IMR-90 (cell line): ENCODE results near the gene ARHGEF6. TPM values are rescaled to one million over a fixed set of nuclear protein-coding genes. Genes with fewer than 3 reads are reported as not detected.

Experiments used
- ATAC-seq: fragments of 200-7000 bp; cut with Tn5 transposase; 2 replicates; pipeline ENCODE4 v1.9.1; 2020; ENCODE audit warnings: low read depth, mild to moderate bottlenecking, moderate library complexity
- BruUV-seq: library from RNA; stranded (reverse); fragments of 400-500 nt; replicated peaks from 2 replicates; lab custom pipeline; 2021; lab: Mats Ljungman, UMichigan
- CTCF ChIA-PET: fragments of 300-600 bp; formaldehyde crosslinking; extraction: SDS; loops from one replicate; lab custom pipeline; 2021; ENCODE audit warnings: antibody characterized with exemption; lab: Yijun Ruan, JAX
- POLR2A ChIA-PET: fragments of 300-600 bp; sonication (Branson Sonifier 250); formaldehyde crosslinking; loops from one replicate; lab custom pipeline; 2022; ENCODE audit warnings: antibody characterized with exemption; ENCODE audit not compliant: unreplicated experiment; lab: Charles Lee
- DNase-seq: peaks from one replicate; pipeline ENCODE4 v3.0.0; 2013
- H2AFZ ChIP-seq: replicated peaks from 2 replicates; pipeline ENCODE3; 2013; ENCODE audit warnings: low read length, mild to moderate bottlenecking; ENCODE audit not compliant: poor library complexity
- H2AK5ac ChIP-seq: 2 replicates; pipeline ENCODE4 v1.6.1; 2013; ENCODE audit warnings: low read depth, low read length, inconsistent platforms
- H2AK9ac ChIP-seq: replicated peaks from 2 replicates; pipeline ENCODE3; 2013; ENCODE audit warnings: mild to moderate bottlenecking, low read depth, low read length, moderate library complexity; ENCODE audit not compliant: poor library complexity
- H2BK120ac ChIP-seq: 2 replicates; pipeline ENCODE4 v1.6.1; 2013; ENCODE audit warnings: low read depth, low read length, inconsistent platforms
- H2BK15ac ChIP-seq: 3 replicates; pipeline ENCODE4 v1.6.1; 2013; ENCODE audit warnings: low read depth, low read length, inconsistent platforms
- H2BK20ac ChIP-seq: 2 replicates; pipeline ENCODE4 v1.6.1; 2013; ENCODE audit warnings: low read depth, mild to moderate bottlenecking, inconsistent platforms, low read length, moderate library complexity
- H2BK5ac ChIP-seq: 2 replicates; pipeline ENCODE4 v1.6.1; 2013; ENCODE audit warnings: mild to moderate bottlenecking, low read depth, low read length, inconsistent platforms; ENCODE audit not compliant: poor library complexity, severe bottlenecking
- H3K14ac ChIP-seq: replicated peaks from 2 replicates; pipeline ENCODE4 v1.6.1; 2013; ENCODE audit warnings: low read depth, low read length, inconsistent platforms
- H3K18ac ChIP-seq: 2 replicates; pipeline ENCODE4 v1.6.1; 2013; ENCODE audit warnings: low read depth, low read length, control low read depth
- H3K23ac ChIP-seq: 2 replicates; pipeline ENCODE4 v1.6.1; 2013; ENCODE audit warnings: low read depth, low read length, inconsistent platforms
- H3K27ac ChIP-seq: 2 replicates; pipeline ENCODE4 v1.5.1; 2013; ENCODE audit warnings: mild to moderate bottlenecking, control low read depth, low read length; ENCODE audit not compliant: insufficient read depth
- H3K27me3 ChIP-seq: 2 replicates; pipeline ENCODE4 v1.6.1; 2013; ENCODE audit warnings: low read length; ENCODE audit not compliant: control insufficient read depth, insufficient read depth
- H3K36me3 ChIP-seq: 2 replicates; pipeline ENCODE4 v1.6.1; 2013; ENCODE audit warnings: low read length, mixed read lengths; ENCODE audit not compliant: control insufficient read depth, insufficient read depth
- H3K4ac ChIP-seq: 2 replicates; pipeline ENCODE4 v1.6.1; 2013; ENCODE audit warnings: low read depth, low read length, inconsistent platforms
- H3K4me1 ChIP-seq: 2 replicates; pipeline ENCODE4 v1.6.1; 2013; ENCODE audit warnings: low read length, mixed read lengths; ENCODE audit not compliant: control insufficient read depth, insufficient read depth
- H3K4me2 ChIP-seq: 2 replicates; pipeline ENCODE4 v1.6.1; 2013; ENCODE audit warnings: low read depth, mild to moderate bottlenecking, control low read depth, low read length, moderate library complexity
- H3K4me3 ChIP-seq: 2 replicates; pipeline ENCODE4 v1.5.1; 2013; ENCODE audit warnings: low read depth, mild to moderate bottlenecking, control low read depth, low read length, moderate library complexity; ENCODE audit not compliant: insufficient read depth
- H3K56ac ChIP-seq: 2 replicates; pipeline ENCODE4 v1.6.1; 2013; ENCODE audit warnings: low read length, inconsistent platforms; ENCODE audit not compliant: insufficient read depth; ENCODE audit errors: extremely low read depth
- H3K79me1 ChIP-seq, 2 experiments: 2 replicates each; pipeline ENCODE4 v1.6.1; 2013; ENCODE audit warnings: low read length in 2 of 2, inconsistent platforms in 1 of 2, low read depth in 1 of 2
- H3K9ac ChIP-seq: 2 replicates; pipeline ENCODE4 v1.6.1; 2013; ENCODE audit warnings: low read depth, low read length, control low read depth
- H3K9me1 ChIP-seq: 2 replicates; pipeline ENCODE4 v1.6.1; 2013; ENCODE audit warnings: low read length, inconsistent platforms; ENCODE audit not compliant: insufficient read depth
- H3K9me3 ChIP-seq: 2 replicates; pipeline ENCODE4 v1.6.1; 2013; ENCODE audit warnings: low read length; ENCODE audit not compliant: control insufficient read depth, insufficient read depth
- H4K20me1 ChIP-seq: 2 replicates; pipeline ENCODE4 v1.6.1; 2013; ENCODE audit warnings: low read length, inconsistent platforms; ENCODE audit not compliant: insufficient read depth
- H4K5ac ChIP-seq: 2 replicates; pipeline ENCODE4 v1.6.1; 2013; ENCODE audit warnings: mild to moderate bottlenecking, low read depth, low read length, control low read depth
- H4K8ac ChIP-seq, 2 experiments: 2 replicates each; pipeline ENCODE4 v1.6.1; 2013; ENCODE audit warnings: low read depth in 2 of 2, low read length in 2 of 2, control low read depth in 1 of 2, inconsistent platforms in 1 of 2
- H4K91ac ChIP-seq: 2 replicates; pipeline ENCODE4 v1.6.1; 2013; ENCODE audit warnings: low read depth, low read length, inconsistent platforms; ENCODE audit not compliant: insufficient read depth
- BHLHE40 ChIP-seq: fragments of 150-350 bp; IDR thresholded peaks from 2 replicates; pipeline ENCODE4 v1.6.1; 2016; ENCODE audit warnings: mild to moderate bottlenecking, low read depth, low read length
- RCOR1 ChIP-seq: IDR thresholded peaks from 2 replicates; pipeline ENCODE4 v1.6.1; 2012; ENCODE audit warnings: mild to moderate bottlenecking, low read length, improper control_type of control experiment; ENCODE audit not compliant: insufficient replicate concordance
- WGBS, 2 experiments: methylation state at CpG; one replicate each; pipeline versions ENCODE4 v1.1.5 to v1.1.7; 2013; ENCODE audit warnings: missing lambda C conversion rate in 2 of 2; ENCODE audit not compliant: insufficient read length in 1 of 2; ENCODE audit errors: extremely low coverage in 2 of 2; 5-methylcytosine and 5-hydroxymethylcytosine counted together
- dilution Hi-C: fragments of 300-500 bp; cut with HindIII; formaldehyde crosslinking; loops from one replicate; pipeline ENCODE4 v1.14.3; 2018; ENCODE audit warnings: low sequenced_read_pairs; ENCODE audit not compliant: unreplicated experiment
- in situ Hi-C: fragments of 300-500 bp; cut with MboI; formaldehyde crosslinking; loops from 3 replicates; pipeline ENCODE4 v1.14.3; 2019; ENCODE audit warnings: low sequenced_read_pairs, inconsistent platforms, mixed read lengths
- intact Hi-C: fragments of 100-400 bp; cut with micrococcal nuclease; formaldehyde crosslinking; loops from 2 replicates; pipeline ENCODE4 v1.10.0; 2022
- polyA plus RNA-seq, 3 experiments: library from polyadenylated mRNA; depleted of rRNA; stranded (reverse); fragments of >200 nt; gene quantifications; 2 replicates each; pipeline ENCODE4 v1.2.3, GENCODE V29; 2012; ENCODE audit warnings: low replicate concordance in 1 of 3
- total RNA-seq: library from RNA; depleted of rRNA; stranded (reverse); fragments of >200 nt; gene quantifications from 2 replicates; pipeline ENCODE4 v1.2.3, GENCODE V29; 2012

The ARHGEF6 gene
- total and polyA plus RNA-seq, 2 of the 4 experiments (the other 2 are of a cell fraction): 2.1 to 2.7 TPM

- DNase-seq (no peak), ATAC-seq (no peak)
- H3K4me1 ChIP-seq: no peaks in the 10 kb centered on the region
- no peak overlapping the region for H3K4ac ChIP-seq
- H3K9me3 ChIP-seq: no peaks in the 10 kb centered on the region
- no peak overlapping the region for H3K4me2 ChIP-seq
- no peaks in the 10 kb centered on the region for H3K9me1 ChIP-seq
- peaks cover 2% of the 10 kb centered on the region; the same call in 1 of the 2 replicates for H3K27me3 ChIP-seq
- H3K27ac ChIP-seq: no peak overlapping the region
- no peak for TF ChIP-seq RCOR1
- no peak for TF ChIP-seq BHLHE40
- H2AK9ac ChIP-seq: no peak overlapping the region
- ChIA-PET POLR2A (no interaction called here), CTCF (interaction anchor here (1.0 kb wide), 1 partner anchor 18 kb away, joined by 3 read pairs; no protein-coding TSS in a partner anchor)
- no peak overlapping the region for H4K8ac ChIP-seq
- H4K20me1 ChIP-seq: no peaks in the 10 kb centered on the region
- H2BK120ac ChIP-seq: no peak overlapping the region
- H4K5ac ChIP-seq: no peak overlapping the region
- H3K79me1 ChIP-seq: no peaks in the 10 kb centered on the region
- no TSS peak for BruUV-seq
- H2BK15ac ChIP-seq: no peak overlapping the region
- H3K9ac ChIP-seq: no peak overlapping the region
- no peak overlapping the region for H3K18ac ChIP-seq
- intact Hi-C loops: no loop called here
- dilution Hi-C loops: no loop called here
- no peaks in the 10 kb centered on the region for H3K36me3 ChIP-seq
- H2AK5ac ChIP-seq: no peak overlapping the region
- no peak overlapping the region for H4K91ac ChIP-seq
- in situ Hi-C loops: no loop called here
- no peak overlapping the region for H2BK20ac ChIP-seq
- H3K4me3 ChIP-seq: no peak overlapping the region
- no peak overlapping the region for H2BK5ac ChIP-seq
- H3K56ac ChIP-seq: no peak overlapping the region
- no peak overlapping the region for H3K23ac ChIP-seq
- WGBS, 2 experiments: 42% methylated on average over 2 of the region's 5 CpGs; no CpG with 5 or more reads in 1 of the 2 experiments
- H3K14ac ChIP-seq: no peak overlapping the region
- no peak overlapping the region for H2AFZ ChIP-seq
These were observed 134.0 kb downstream of the ARHGEF6 start for GRCh38 chrX:136646602-136647239.
